GM19468 (cell line): ENCODE measurements around the gene INSM1.

Source experiments
- ATAC-seq: cut with Tn5 transposase; IDR thresholded peaks from one replicate; pipeline ENCODE4 v1.9.1; 2021; ENCODE audit warnings: mild to moderate bottlenecking, moderate library complexity, moderate number of reproducible peaks; ENCODE audit not compliant: unreplicated experiment; ENCODE audit errors: extremely low read depth

Gene INSM1

GRCh38 chr20:20360464-20360863, 7.4 kb upstream of the INSM1 start:
- peak; percentile 63 for ATAC-seq

GRCh38 chr20:20362774-20363433, 5.0 kb upstream of the INSM1 start:
- ATAC-seq = no peak

- no peak for ATAC-seq
These were observed 4.5 kb upstream of the INSM1 start for GRCh38 chr20:20363434-20363798.

GRCh38 chr20:20363799-20364592, 3.9 kb upstream of the INSM1 start:
- no peak for ATAC-seq

GRCh38 chr20:20364593-20365479, 3.1 kb upstream of the INSM1 start:
- ATAC-seq = no peak

- ATAC-seq = no peak
These were observed 2.3 kb upstream of the INSM1 start for GRCh38 chr20:20365480-20366161.

GRCh38 chr20:20366551-20366875, 1.4 kb upstream of the INSM1 start:
- ATAC-seq = no peak

- no peak for ATAC-seq
These were observed 879 bp upstream of the INSM1 start for GRCh38 chr20:20366876-20367574.

- ATAC-seq = no peak
These were observed 730 bp downstream of the INSM1 start for GRCh38 chr20:20368418-20369249.

GRCh38 chr20:20369250-20370093, 1.6 kb downstream of the INSM1 start:
- no peak for ATAC-seq

- ATAC-seq = no peak
These were observed 2.2 kb downstream of the INSM1 start for GRCh38 chr20:20370094-20370575.

GRCh38 chr20:20371083-20371482, 3.2 kb downstream of the INSM1 start:
- ATAC-seq = no peak

GRCh38 chr20:20371681-20372080, 3.8 kb downstream of the INSM1 start:
- no peak for ATAC-seq

GRCh38 chr20:20373091-20373571, 5.2 kb downstream of the INSM1 start:
- ATAC-seq = no peak

GRCh38 chr20:20375862-20376261, 8.0 kb downstream of the INSM1 start:
- no peak for ATAC-seq

GRCh38 chr20:20386192-20386591, 18.3 kb downstream of the INSM1 start:
- ATAC-seq = no peak

GRCh38 chr20:20390393-20390792, 22.5 kb downstream of the INSM1 start:
- no peak for ATAC-seq

- ATAC-seq = no peak
These were observed 23.2 kb downstream of the INSM1 start for GRCh38 chr20:20391115-20391514.
